CD4-positive, alpha-beta T cell treated with Interleukin-1 beta for 1 hour (primary cell): Measurements from ENCODE around the gene TMEM117.
"Not testable (repeated sequence)": the region's sequence is repeated elsewhere in the genome, so short reads cannot be mapped to it uniquely, and the experiment has no call there.

ENCODE experiments used
- DNase-seq, 2 donors: peaks; one replicate each; pipeline ENCODE4 v3.0.0-alpha.2; 2020 to 2022

Gene TMEM117

DNA sequence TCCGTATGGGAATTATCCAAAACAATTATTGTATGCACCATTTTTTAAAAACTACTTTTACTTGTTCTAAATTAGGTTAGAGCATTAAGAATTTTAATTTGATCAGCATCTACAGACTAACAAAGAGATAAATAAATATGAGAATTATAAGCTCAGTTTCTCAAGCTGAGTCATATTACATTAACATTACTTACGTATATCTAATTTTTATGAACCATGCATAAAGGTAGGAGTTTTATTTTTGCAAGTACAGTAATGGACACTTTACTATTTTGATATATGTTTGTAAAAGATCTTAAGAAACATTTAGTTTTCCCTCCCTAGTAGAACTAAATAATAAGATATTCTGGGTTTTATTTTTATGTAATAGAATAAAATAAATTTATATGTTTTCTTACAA lies 410.1 kb downstream of the TMEM117 start:
- no peak for DNase-seq

DNA sequence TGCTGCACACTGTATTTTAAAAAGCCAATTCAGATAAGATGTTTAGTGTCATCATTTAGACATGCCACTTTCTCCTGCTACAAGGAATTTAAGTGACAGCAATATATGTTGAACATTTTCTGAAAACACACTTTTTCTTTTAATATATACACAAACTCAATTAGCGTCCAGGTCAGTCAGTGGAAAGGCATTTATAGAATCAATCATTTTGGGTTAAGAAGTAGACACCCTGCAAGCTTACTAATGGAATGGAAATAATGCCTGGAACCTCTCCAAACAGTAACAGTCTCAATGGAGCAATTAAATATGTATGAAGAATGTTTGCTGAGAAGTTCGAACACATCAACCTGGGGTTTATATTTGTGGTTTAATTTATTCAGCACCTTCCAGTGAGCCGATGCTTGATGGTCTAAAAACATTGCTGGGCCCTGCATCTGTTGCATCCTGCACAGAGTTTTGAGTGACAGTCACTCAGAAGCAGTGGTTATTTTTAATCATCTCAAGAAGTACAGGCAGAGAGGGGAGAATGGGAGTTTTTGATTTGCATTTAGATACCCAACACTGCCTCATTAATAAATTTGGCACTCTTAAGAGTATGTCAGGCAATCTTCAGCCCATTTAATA lies 410.7 kb downstream of the TMEM117 start:
- no peak for DNase-seq

DNA sequence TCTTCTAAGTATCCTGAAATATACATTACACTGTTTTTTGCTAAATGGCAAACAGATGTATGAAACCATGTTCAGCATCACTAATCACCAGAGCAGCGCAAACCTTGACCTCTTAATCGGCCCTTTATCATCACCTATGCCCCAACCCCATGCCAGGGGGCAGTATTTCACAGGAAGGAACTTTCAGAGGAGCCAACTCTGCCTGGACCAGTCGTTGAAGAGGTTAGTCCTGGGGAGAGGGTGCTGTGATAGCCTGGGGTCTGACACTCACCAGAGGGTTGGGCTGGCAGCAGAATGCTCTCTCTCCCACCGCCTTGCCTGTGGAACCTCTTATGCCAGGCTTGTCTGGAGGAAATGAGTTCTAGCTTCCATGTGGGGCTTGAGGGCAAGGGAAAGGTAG lies 411.7 kb downstream of the TMEM117 start:
- no peak for DNase-seq

DNA sequence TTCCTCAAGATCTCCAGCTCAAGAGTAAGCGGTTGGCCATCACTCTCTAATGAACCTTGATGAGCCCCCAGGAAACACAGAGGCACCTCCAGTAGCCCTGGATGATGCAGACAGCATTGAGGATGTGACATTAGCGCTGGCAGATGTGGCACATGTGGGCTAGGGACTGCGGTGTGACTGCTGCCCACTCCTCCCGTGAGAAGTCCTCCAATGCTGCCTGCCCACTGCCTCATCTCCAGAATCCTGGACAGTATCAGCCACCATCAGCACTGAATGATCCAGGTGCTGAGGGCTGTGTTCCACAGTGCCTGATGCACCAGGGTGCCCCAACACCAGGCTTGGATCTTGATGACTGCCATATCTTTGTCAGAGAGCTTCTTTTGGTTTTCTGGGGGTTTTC lies 412.6 kb downstream of the TMEM117 start:
- DNase-seq, result no peak

DNA sequence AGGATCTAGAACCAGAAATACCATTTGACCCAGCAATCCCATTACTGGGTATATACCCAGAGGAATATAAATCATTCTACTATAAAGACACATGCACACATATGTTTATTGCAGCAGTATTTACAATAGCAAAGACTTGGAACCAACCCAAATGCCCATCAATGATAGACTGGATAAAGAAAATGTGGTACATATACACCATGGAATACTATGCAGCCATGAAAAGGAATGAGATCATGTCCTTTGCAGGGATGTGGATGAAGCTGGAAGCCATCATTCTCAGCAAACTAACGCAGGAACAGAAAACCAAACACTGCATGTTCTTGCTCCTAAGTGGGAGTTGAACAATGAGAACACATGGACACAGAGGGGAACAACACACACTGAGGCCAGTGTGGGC lies 414.6 kb downstream of the TMEM117 start:
- DNase-seq, result not testable (repeated sequence)

DNA sequence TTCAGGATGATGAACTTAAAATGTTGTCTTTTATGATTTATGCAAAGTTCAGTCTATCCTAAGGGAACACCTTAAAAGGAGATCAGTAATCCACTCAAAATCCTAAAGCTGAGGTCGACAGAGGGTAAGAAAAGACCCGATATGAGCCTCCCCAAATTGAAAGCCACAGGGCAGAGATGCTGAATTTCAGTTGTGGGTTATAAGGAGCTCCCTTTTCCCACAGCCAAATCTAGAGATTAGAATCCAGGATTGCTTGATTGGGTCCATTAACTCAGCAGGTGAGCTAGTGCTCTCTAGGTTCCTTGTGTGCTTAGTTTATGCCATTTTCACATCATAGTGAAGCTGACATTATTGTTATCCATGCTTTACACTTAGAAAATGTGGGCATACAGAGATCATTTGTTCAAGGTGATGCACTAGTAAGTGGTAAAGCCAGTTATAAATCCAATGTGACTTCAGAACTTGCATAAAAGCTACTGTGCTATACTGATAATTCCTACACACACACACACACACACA lies 417.5 kb downstream of the TMEM117 start:
- no peak for DNase-seq

DNA sequence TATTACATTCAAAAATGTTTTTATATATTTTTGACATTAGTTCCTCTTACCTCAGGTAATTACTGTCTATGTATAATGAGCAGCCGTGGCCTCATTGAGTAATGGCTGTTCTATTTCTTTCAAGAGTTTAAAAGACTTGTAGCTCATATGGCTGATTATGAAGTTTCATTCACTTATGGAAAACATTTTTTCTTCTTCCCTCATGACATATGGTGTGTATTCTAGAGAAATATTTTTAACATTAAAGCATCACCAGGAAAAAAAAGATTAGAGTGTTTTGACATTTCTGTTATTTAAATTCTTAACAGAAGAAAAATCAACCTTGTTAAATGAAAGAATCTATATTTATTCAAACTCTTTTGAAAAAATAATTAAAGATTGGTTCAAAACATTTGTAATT lies 422.4 kb downstream of the TMEM117 start:
- DNase-seq, result no peak

DNA sequence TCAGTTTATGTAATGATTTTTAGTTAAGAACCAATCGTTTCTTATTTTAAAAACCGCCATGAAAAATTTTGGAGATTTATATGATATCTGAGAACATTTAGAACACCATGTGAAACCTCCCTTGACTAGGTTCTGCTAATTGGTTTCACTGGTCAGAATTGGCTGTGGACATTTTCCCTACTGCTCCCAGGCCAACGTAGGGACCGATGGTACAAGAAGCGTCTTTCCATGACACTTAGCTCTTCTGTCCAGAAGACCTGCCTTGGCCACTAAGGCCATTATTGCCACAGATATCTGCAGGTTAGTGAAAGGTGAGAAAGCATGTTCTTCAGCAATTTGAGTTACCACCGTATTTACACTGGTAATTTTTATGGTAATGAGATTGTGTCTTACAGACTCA lies 424.0 kb downstream of the TMEM117 start:
- DNase-seq, result no peak

DNA sequence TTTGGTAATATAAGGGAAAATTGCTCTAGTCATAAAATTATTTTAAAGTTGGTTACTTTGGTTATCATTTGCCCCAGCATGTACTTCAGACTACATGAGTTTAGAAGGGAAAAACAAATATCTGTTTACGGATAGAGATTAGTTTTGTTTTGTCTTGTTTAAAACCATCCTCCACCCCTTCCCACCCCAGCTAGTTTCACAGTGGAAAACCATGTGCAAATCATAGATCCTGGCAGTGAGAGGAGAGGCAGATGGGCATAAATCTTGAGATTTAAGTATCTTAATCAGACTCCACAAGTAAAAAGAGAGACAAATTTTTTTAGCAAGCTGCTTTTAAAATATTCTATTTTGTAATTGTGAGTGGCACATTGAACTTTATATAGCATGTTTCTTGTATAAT lies 424.7 kb downstream of the TMEM117 start:
- DNase-seq, result no peak

DNA sequence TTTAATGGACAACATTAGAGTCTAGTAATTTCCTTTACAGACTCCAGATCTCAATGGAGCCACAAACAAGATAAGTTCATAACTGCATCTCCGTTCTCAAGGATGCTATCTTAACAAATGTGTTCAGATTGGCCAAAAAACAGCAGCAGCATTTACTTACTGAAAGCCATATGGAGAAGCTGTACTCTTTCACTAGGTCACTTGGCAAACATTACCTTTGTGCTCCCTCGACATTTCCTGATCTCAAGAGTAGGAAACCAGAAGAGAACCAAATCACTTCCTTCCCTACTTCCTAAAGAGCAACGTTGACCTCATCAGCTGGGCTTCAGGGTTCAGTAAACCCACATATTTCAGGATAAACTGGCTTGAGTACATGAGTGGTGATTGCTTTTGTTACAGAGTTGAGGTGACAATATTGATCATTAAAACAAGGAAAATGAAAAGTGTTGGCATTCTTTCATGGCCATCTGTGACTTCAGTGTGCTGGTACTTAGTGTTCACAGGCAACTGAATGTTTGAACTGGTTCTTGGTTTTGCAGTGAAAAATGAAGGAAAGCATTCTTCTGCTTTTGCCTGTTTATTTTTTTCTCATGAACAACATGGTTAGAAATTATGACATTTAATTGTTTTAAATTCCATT lies 449.6 kb downstream of the TMEM117 start:
- DNase-seq, result no peak

DNA sequence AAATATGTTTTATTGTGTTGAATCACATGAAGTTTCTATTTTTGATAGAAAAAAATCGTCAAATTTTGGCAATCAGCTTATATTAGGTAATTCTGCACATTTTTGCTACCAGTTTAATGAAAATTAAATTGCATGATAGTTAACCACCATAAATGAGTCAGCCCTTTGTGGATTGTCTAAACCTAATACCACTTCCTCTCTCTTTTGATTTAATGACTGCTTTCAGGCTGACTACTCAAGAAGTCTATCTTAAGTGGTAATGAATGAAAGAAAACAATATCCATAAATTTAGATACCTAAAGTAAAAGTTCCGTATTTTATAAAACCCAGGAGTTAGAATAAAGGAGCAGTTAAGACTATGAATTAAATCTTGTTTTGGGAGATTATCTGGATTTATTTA lies 450.5 kb downstream of the TMEM117 start:
- peak in 1 of 2 donors; percentile 1 for DNase-seq

DNA sequence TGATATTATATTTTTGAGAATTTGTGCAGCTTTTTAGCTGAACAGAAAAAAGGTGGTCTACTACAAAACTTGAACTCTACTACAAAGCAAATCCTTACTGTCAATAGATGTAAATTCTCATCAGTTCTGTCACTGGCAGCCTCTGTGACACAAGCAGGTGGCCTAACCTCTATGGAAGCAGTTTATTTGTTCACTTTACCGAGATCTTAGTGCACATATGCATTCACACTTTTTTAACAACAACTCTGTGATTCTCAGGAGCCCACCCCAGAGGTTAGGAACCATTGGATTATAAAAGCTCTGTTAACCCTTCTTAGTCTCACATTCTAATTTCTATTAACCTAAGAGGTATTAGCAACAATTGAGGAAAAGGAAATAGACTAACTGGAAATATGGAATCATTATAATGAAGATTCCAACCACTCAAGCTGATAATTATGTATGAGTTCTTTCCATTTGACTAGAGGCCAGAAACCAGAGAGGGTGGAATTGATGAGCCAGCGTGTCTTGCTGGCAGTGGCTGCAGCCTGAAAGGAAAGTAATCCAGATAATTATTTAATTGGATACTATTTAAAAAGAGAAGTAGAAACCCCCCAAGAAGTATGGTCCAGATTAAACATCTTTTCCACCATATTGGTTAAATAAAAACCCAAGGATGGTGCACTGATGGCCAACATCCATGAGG lies 451.1 kb downstream of the TMEM117 start:
- no peak for DNase-seq

DNA sequence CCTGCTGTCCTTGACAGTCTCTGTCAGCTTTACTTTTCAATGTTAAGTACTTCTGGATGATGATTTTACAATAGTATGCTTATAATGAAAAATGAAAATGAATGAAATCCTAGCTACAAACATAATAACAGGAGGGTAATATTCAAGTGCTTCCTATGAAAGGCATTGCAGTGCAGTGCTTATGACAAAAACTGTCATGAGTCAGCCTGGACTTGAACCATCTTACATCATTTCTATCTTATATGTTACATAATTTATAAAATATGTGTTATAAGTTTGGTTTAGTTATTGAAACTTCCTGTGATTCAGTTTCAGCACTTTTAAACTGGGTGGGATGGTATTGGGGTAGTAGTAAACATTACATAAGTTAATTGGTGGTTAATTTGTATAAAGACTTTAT lies 451.7 kb downstream of the TMEM117 start:
- DNase-seq, result no peak

DNA sequence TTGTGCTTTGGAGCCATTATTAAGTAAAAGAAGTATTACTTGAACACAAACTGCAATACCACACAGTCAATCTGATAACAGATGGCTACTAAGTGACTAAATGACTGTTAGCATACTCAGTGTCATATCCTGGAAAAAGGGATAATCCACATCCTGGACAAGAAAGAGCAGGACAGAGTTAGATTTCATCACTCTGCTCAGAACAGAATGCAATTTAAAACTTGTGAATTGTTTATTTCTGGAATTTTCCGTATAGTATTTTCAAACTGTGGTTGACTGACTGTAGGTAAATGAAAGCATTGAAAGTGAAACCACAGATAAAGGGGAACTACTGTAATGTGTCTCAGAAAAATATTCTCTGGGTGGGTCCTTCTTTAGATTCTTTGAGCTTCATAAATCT lies 458.8 kb downstream of the TMEM117 start:
- DNase-seq, result no peak

DNA sequence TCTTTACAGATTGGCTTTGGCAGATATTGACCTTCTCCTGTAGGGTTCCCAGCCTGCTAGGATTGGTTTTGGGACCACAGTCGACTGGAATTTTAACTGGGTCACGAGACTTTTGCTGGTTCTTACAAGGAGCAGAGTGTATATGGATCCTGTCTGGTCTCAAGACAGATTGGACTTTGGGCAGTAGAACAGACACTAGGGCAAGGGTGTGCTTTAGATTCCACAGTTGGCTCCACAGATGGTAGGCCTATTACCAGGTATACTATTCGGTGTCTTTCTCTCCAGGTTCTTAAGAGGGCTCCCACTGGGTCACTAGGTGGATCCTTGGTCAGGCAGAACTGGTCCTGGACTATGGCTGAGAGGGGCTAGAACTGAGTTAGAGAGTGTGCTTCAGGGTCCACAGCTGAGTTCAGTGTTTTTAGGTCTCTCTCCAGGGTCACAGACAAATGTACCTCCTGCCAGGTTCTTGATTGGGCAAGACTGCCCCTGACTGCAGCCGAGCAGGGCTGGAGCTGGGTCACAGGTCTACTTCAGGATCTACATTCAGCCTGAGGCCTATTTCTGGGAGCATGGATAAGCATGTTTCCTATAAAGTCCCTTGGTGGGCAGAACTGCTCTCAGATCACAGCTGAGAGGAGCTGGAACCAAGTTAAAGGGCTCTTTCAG lies 460.2 kb downstream of the TMEM117 start:
- DNase-seq, result no peak

DNA sequence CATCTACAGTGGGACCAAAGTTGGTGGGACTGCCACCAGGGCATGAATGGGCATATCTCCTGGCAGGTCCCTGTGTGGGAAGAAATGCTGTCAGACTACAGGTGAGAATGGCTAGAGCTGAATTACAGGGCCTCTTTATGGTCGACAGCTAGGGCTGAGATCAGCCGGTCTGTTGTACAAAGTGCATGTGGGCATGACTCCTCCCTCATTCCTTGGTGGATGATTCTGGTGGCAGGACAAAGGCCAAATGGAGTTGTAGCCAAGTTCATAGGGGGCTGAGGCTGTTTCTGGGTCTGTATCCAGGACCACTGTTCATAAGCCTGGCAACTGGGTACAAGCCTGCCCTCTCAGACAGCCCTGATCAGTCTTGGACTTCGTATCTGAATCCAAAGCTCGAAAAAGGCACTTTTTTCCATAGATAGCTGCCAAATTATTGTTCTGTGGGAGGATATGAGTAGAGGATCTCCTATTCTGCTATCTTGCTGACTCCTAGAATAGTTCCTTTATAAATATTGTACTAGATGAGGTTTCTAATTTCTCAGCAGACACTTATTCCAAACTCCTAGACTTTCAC lies 460.8 kb downstream of the TMEM117 start:
- DNase-seq, result no peak

DNA sequence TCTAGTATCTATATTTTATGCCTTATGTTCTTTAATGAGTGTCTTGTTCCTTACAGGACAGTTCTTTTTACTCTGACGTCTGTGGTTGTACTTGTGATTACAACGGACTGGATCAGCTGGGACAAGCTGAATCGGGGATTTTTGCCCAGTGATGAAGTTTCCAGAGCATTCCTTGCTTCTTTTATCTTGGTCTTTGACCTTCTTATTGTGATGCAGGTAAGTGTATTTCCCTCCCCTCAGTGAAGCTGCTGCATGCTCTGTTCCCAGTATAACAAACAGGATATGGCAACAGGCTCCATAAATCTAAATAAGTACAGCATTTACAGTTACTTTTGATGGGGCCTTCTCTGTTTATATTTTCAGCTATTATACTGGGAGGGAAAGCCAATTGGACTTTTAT lies 463.6 kb downstream of the TMEM117 start:
- DNase-seq, result no peak

DNA sequence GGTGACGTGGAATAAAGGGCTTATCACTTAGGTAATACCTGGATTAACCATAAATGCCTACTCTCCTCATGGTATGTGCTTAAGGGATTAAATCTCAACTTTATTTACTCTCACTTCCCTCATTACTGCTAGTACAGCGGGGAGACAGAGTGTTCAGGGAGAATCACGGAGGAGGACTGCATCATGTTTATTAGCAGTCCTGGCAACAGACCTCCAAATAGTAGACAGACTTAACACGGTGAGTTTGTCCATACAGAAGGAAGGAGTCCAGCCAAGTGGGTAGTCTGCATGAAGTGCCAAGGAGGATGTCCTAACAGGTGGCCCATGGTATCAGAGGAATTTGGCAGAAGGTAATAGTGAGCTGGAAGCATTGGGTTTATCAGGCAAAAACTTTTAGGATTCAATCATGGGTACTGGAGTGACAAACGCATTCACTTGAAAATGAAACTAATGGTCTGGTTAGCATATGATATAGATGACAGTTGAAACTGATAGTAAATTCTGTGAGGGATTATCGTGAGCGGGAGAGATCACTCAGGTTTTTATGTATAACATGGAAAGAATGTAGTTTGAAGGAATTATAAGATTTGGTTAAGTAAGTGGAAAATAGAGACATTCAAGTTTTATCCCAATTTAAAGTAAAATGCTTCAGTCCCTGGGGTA lies 471.8 kb downstream of the TMEM117 start:
- no peak for DNase-seq

DNA sequence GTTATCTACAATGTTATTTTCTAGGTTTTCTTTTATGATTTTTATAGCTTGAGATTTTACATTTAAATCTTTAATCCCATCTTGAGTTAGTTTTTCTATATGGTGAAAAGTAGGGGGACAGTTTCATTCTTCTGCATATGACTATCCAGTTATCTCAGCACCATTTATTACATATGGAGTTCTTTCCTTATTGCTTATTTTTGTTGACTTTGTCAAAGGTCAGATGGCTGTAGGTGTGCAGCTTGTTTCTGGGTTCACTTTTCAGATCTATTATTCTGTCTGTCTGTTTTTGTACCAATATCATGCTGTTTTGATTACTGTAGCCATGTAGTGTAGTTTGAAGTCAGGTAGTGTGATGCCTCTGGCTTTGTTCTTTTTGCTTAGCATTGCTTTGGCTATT lies 477.3 kb downstream of the TMEM117 start:
- DNase-seq, result no peak

DNA sequence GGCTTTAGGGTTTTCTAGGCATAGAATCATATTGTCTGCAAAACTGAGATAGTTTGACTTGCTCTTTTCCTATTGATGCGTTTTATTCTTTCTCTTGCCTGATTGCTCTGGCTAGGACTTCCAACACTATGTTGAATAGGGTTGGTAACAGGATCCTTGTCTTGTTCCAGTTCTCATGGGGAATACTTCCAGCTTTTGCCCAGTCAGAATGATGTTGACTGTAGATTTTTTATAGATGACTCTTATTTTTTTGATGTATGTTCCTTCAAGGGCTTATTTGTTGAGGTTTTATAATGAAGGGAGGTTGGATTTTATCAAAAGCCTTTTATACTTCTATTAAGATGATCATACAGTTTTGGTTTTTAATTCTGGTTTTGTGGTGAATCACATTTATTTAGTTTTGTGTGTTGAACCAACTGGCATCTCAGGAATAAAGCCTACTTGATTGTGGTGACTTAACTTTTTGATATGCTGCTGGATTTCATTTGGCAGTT lies 478.2 kb downstream of the TMEM117 start:
- no peak for DNase-seq

DNA sequence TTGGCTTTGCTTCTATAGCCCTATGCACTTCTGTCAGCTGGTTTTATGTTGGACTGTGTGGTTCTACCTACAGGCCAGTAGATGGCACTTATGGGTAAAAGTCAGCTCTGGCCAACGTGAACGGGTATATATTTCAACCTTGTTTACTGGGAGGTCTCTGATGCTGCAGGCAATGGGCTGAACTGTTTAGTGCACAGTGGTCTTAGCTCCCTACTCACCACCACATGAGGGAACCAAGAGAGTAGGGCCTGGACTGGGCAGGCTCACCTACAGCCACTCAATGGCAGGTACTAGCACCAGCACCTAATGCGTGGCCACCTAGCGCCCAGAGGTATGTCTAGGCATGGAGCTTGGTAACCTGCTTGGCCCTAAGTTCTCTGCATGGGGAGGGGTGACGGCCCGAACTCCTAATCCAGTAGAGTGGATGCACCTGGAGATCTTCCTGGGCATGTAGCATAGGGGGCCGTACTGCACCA lies 481.8 kb downstream of the TMEM117 start:
- peak in 1 of 2 donors; percentile 7 for DNase-seq

DNA sequence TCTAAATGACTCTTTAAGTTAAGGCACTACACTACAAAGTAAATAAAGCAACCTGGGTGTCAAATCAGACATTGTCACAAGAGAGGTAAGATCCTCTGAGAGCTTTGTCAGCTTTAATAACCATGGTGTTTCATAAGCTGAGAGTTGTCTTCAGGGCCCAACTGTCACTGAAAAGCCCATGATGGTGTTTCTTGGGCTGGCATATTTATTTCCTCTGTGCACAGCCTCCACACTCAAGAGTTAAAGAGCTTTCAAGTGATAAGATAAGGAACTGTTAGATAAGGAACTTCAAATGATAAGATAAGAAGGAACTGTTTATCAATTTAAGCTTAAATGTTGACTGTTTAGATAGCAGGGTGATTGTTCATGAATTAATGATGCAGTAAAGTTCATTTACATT lies 495.4 kb downstream of the TMEM117 start:
- no peak for DNase-seq
